SK-N-SH treated with all-trans-retinoic acid at 6 μM for 48 hours (cell line): ENCODE results near the gene NSUN7.

Experiments used
- ATAC-seq: fragments of 200-7000 bp; cut with Tn5 transposase; 3 replicates; pipeline ENCODE4 v1.9.1; 2020; ENCODE audit warnings: mild to moderate bottlenecking, moderate library complexity
- ARNTL ChIP-seq: fragments of 450-650 bp; formaldehyde crosslinking; IDR thresholded peaks from 2 replicates; pipeline ENCODE4 v1.5.0; 2020; ENCODE audit warnings: low read depth, mild to moderate bottlenecking, moderate library complexity, borderline replicate concordance
- BACH2 ChIP-seq: fragments of 250-450 bp; sonication (Bioruptor Pico); IDR thresholded peaks from 2 replicates; pipeline ENCODE4 v1.9.0; 2021; ENCODE audit warnings: mild to moderate bottlenecking, borderline replicate concordance
- CSDC2 ChIP-seq: fragments of 250-450 bp; sonication (Bioruptor Pico); IDR thresholded peaks from 2 replicates; pipeline ENCODE4 v1.5.0; 2020; ENCODE audit warnings: mild to moderate bottlenecking, moderate library complexity
- ESRRG ChIP-seq: fragments of 250-450 bp; sonication (Bioruptor Pico); IDR thresholded peaks from 2 replicates; pipeline ENCODE4 v1.6.1; 2021; ENCODE audit warnings: mild to moderate bottlenecking
- GLIS3 ChIP-seq: fragments of 250-450 bp; sonication (Bioruptor Pico); IDR thresholded peaks from 2 replicates; pipeline ENCODE4 v1.5.0; 2020; ENCODE audit warnings: mild to moderate bottlenecking, moderate library complexity
- ISL1 ChIP-seq: fragments of 250-450 bp; sonication (Bioruptor Pico); IDR thresholded peaks from 2 replicates; pipeline ENCODE4 v2.1.2; 2022; ENCODE audit warnings: mild to moderate bottlenecking, moderate library complexity
- OSR1 ChIP-seq: fragments of 250-450 bp; sonication (Bioruptor Pico); IDR thresholded peaks from 2 replicates; pipeline ENCODE4 v1.8.0; 2022; ENCODE audit warnings: moderate library complexity, mild to moderate bottlenecking, inconsistent platforms
- PPARA ChIP-seq: fragments of 250-450 bp; sonication (Bioruptor Pico); IDR thresholded peaks from 2 replicates; pipeline ENCODE4 v1.5.0; 2020; ENCODE audit warnings: mild to moderate bottlenecking, borderline replicate concordance
- RARB ChIP-seq: fragments of 250-450 bp; sonication (Bioruptor Pico); IDR thresholded peaks from 2 replicates; pipeline ENCODE4 v1.8.0; 2021; ENCODE audit warnings: mild to moderate bottlenecking, moderate library complexity
- SNAI2 ChIP-seq: fragments of 250-450 bp; sonication (Bioruptor Pico); IDR thresholded peaks from 2 replicates; pipeline ENCODE4 v1.5.0; 2020; ENCODE audit warnings: mild to moderate bottlenecking, moderate library complexity
- TCF4 ChIP-seq: fragments of 250-450 bp; sonication (Bioruptor Pico); IDR thresholded peaks from 2 replicates; pipeline ENCODE4 v1.8.0; 2021; ENCODE audit warnings: mild to moderate bottlenecking, moderate library complexity, borderline replicate concordance
- TOX ChIP-seq: fragments of 250-450 bp; sonication (Bioruptor Pico); IDR thresholded peaks from 2 replicates; pipeline ENCODE4 v1.8.0; 2021; ENCODE audit warnings: mild to moderate bottlenecking, moderate library complexity, borderline replicate concordance
- ZC3H10 ChIP-seq: fragments of 250-450 bp; sonication (Bioruptor Pico); IDR thresholded peaks from 2 replicates; pipeline ENCODE4 v1.5.1; 2021; ENCODE audit warnings: mild to moderate bottlenecking, moderate library complexity
- ZFP3 ChIP-seq: fragments of 250-450 bp; sonication (Bioruptor Pico); IDR thresholded peaks from 2 replicates; pipeline ENCODE4 v1.5.0; 2020; ENCODE audit warnings: mild to moderate bottlenecking, moderate library complexity
- ZFP30 ChIP-seq: fragments of 450-650 bp; formaldehyde crosslinking; IDR thresholded peaks from 2 replicates; pipeline ENCODE4 v1.5.0; 2022; ENCODE audit warnings: mild to moderate bottlenecking, moderate library complexity
- ZNF565 ChIP-seq: fragments of 450-650 bp; formaldehyde crosslinking; conservative IDR thresholded peaks from 2 replicates; pipeline ENCODE4 v1.5.0; 2020; ENCODE audit warnings: low read depth, mild to moderate bottlenecking, moderate library complexity
- ZNF70 ChIP-seq: fragments of 450-650 bp; formaldehyde crosslinking; IDR thresholded peaks from 2 replicates; pipeline ENCODE4 v1.5.0; 2020; ENCODE audit warnings: mild to moderate bottlenecking, moderate library complexity
- ZNF8 ChIP-seq: fragments of 450-650 bp; formaldehyde crosslinking; IDR thresholded peaks from 2 replicates; pipeline ENCODE4 v1.5.0; 2020; ENCODE audit warnings: mild to moderate bottlenecking, moderate library complexity
- TF ChIP-seq, protein P1 (sequence below): fragments of 250-450 bp; sonication (Bioruptor Pico); IDR thresholded peaks from 2 replicates; pipeline ENCODE4 v1.8.0; 2021; ENCODE audit warnings: low read depth, mild to moderate bottlenecking, moderate library complexity, borderline replicate concordance
- TF ChIP-seq, protein P2 (sequence below): fragments of 250-450 bp; sonication (Bioruptor Pico); IDR thresholded peaks from 2 replicates; pipeline ENCODE4 v1.5.0; 2020; ENCODE audit warnings: mild to moderate bottlenecking, moderate library complexity
- TF ChIP-seq, protein P3 (sequence below): fragments of 250-450 bp; sonication (Bioruptor Pico); IDR thresholded peaks from 2 replicates; pipeline ENCODE4 v1.8.0; 2020; ENCODE audit warnings: mild to moderate bottlenecking, moderate library complexity, borderline replicate concordance
- TF ChIP-seq, protein P4 (sequence below): fragments of 250-450 bp; sonication (Bioruptor Pico); IDR thresholded peaks from 2 replicates; pipeline ENCODE4 v1.5.1; 2020; ENCODE audit warnings: low read depth, mild to moderate bottlenecking, moderate library complexity

The NSUN7 gene

GRCh38 chr4:40829586-40829985 is 79.8 kb downstream of the NSUN7 start:
- TF ChIP-seq, protein P1, sequence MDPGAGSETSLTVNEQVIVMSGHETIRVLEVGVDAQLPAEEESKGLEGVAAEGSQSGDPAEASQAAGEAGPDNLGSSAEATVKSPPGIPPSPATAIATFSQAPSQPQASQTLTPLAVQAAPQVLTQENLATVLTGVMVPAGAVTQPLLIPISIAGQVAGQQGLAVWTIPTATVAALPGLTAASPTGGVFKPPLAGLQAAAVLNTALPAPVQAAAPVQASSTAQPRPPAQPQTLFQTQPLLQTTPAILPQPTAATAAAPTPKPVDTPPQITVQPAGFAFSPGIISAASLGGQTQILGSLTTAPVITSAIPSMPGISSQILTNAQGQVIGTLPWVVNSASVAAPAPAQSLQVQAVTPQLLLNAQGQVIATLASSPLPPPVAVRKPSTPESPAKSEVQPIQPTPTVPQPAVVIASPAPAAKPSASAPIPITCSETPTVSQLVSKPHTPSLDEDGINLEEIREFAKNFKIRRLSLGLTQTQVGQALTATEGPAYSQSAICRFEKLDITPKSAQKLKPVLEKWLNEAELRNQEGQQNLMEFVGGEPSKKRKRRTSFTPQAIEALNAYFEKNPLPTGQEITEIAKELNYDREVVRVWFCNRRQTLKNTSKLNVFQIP (CRISPR knock-in tag): no peak
- no peak for TF ChIP-seq CSDC2 (CRISPR knock-in tag)
- no peak for TF ChIP-seq BACH2 (CRISPR knock-in tag)
- TF ChIP-seq ZNF70 (CRISPR knock-in tag): no peak
- no peak for TF ChIP-seq ZNF565
- no peak for TF ChIP-seq ZFP3 (CRISPR knock-in tag)
- no peak for TF ChIP-seq GLIS3 (CRISPR knock-in tag)
- no peak for TF ChIP-seq ARNTL (CRISPR knock-in tag)
- TF ChIP-seq ISL1 (CRISPR knock-in tag): no peak
- TF ChIP-seq, protein P2, sequence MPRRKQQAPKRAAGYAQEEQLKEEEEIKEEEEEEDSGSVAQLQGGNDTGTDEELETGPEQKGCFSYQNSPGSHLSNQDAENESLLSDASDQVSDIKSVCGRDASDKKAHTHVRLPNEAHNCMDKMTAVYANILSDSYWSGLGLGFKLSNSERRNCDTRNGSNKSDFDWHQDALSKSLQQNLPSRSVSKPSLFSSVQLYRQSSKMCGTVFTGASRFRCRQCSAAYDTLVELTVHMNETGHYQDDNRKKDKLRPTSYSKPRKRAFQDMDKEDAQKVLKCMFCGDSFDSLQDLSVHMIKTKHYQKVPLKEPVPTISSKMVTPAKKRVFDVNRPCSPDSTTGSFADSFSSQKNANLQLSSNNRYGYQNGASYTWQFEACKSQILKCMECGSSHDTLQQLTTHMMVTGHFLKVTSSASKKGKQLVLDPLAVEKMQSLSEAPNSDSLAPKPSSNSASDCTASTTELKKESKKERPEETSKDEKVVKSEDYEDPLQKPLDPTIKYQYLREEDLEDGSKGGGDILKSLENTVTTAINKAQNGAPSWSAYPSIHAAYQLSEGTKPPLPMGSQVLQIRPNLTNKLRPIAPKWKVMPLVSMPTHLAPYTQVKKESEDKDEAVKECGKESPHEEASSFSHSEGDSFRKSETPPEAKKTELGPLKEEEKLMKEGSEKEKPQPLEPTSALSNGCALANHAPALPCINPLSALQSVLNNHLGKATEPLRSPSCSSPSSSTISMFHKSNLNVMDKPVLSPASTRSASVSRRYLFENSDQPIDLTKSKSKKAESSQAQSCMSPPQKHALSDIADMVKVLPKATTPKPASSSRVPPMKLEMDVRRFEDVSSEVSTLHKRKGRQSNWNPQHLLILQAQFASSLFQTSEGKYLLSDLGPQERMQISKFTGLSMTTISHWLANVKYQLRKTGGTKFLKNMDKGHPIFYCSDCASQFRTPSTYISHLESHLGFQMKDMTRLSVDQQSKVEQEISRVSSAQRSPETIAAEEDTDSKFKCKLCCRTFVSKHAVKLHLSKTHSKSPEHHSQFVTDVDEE: no peak
- no peak for TF ChIP-seq ZFP30
- TF ChIP-seq TCF4 (CRISPR knock-in tag): no peak
- no peak for TF ChIP-seq RARB (CRISPR knock-in tag)
- no peak for TF ChIP-seq ZNF8 (CRISPR knock-in tag)
- TF ChIP-seq, protein P3, sequence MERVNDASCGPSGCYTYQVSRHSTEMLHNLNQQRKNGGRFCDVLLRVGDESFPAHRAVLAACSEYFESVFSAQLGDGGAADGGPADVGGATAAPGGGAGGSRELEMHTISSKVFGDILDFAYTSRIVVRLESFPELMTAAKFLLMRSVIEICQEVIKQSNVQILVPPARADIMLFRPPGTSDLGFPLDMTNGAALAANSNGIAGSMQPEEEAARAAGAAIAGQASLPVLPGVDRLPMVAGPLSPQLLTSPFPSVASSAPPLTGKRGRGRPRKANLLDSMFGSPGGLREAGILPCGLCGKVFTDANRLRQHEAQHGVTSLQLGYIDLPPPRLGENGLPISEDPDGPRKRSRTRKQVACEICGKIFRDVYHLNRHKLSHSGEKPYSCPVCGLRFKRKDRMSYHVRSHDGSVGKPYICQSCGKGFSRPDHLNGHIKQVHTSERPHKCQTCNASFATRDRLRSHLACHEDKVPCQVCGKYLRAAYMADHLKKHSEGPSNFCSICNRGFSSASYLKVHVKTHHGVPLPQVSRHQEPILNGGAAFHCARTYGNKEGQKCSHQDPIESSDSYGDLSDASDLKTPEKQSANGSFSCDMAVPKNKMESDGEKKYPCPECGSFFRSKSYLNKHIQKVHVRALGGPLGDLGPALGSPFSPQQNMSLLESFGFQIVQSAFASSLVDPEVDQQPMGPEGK: no peak
- no peak for TF ChIP-seq PPARA (CRISPR knock-in tag)
- TF ChIP-seq ESRRG (CRISPR knock-in tag): no peak
- no peak for ATAC-seq

DNA sequence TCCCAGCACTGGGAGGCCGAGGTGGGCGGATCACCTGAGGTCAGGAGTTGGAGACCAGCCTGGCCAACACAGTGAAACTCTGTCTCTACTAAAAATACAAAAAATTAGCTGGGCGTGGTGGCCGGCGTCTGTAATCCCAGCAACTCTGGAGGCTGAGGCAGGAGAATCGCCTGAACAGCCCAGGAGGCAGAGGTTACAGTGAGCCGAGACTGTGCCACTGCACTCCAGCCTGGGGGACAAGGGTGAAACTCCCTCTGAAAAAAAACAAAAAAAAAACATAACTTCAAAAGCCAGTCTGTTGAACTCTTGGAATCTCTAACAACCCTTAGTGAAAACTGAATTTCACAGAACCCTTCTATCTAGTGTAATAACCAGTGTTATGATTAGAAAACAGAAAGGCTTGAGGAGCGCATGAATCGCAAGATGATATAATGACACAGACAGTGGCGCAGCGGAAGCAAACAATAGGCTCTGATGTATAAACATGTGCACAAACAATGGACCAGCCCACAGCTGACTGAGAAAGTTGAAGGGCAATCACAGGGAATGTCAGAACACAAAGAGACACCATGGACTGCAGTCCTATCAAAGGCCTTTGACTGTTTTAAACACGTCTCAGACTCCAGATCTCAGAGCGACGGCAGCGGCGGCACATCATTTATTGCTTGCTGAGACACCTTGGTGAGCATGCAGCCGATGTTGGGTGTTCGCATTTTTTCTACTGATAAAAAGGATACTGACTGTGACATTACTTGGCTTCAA is 81.6 kb downstream of the NSUN7 start:
- ATAC-seq: no peak
- TF ChIP-seq ZNF8 (CRISPR knock-in tag) (no peak), TCF4 (CRISPR knock-in tag) (no peak), ZNF70 (CRISPR knock-in tag) (no peak), BACH2 (CRISPR knock-in tag) (no peak), CSDC2 (CRISPR knock-in tag) (no peak), ZFP3 (CRISPR knock-in tag) (no peak), OSR1 (CRISPR knock-in tag) (no peak), ARNTL (CRISPR knock-in tag) (no peak), ISL1 (CRISPR knock-in tag) (no peak)

- TF ChIP-seq BACH2 (CRISPR knock-in tag) (no peak), SNAI2 (no peak), ZFP3 (CRISPR knock-in tag) (no peak), TCF4 (CRISPR knock-in tag) (no peak), ZNF70 (CRISPR knock-in tag) (no peak), ZC3H10 (CRISPR knock-in tag) (no peak), ZNF8 (CRISPR knock-in tag) (no peak), RARB (CRISPR knock-in tag) (no peak), ISL1 (CRISPR knock-in tag) (no peak), ESRRG (CRISPR knock-in tag) (no peak), PPARA (CRISPR knock-in tag) (no peak), TOX (no peak), CSDC2 (CRISPR knock-in tag) (no peak), OSR1 (CRISPR knock-in tag) (no peak)
- TF ChIP-seq, protein P3: no peak
- TF ChIP-seq, protein P2: no peak
- TF ChIP-seq, protein P4, sequence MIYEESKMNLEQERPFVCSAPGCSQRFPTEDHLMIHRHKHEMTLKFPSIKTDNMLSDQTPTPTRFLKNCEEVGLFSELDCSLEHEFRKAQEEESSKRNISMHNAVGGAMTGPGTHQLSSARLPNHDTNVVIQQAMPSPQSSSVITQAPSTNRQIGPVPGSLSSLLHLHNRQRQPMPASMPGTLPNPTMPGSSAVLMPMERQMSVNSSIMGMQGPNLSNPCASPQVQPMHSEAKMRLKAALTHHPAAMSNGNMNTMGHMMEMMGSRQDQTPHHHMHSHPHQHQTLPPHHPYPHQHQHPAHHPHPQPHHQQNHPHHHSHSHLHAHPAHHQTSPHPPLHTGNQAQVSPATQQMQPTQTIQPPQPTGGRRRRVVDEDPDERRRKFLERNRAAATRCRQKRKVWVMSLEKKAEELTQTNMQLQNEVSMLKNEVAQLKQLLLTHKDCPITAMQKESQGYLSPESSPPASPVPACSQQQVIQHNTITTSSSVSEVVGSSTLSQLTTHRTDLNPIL (CRISPR knock-in tag): no peak
- ATAC-seq: no peak
These were observed 82.4 kb downstream of the NSUN7 start for GRCh38 chr4:40832175-40832574.
